Breast epithelium (tissue), 3 donors: ENCODE results near the gene COQ9.

Experiments used
- POLR2A ChIP-seq: fragments of 450-650 bp; IDR thresholded peaks from one replicate; pipeline ENCODE4 v1.6.1; 2016; ENCODE audit warnings: antibody characterized with exemption, mild to moderate bottlenecking, moderate library complexity
- TF ChIP-seq, protein P1 (sequence below), 3 donors: fragments of 450-650 bp; IDR thresholded peaks; one replicate each; pipeline ENCODE4 v1.5.1; 2016 to 2017; ENCODE audit warnings: antibody characterized with exemption in 3 of 3, mild to moderate bottlenecking in 3 of 3, moderate library complexity in 3 of 3

DNA sequence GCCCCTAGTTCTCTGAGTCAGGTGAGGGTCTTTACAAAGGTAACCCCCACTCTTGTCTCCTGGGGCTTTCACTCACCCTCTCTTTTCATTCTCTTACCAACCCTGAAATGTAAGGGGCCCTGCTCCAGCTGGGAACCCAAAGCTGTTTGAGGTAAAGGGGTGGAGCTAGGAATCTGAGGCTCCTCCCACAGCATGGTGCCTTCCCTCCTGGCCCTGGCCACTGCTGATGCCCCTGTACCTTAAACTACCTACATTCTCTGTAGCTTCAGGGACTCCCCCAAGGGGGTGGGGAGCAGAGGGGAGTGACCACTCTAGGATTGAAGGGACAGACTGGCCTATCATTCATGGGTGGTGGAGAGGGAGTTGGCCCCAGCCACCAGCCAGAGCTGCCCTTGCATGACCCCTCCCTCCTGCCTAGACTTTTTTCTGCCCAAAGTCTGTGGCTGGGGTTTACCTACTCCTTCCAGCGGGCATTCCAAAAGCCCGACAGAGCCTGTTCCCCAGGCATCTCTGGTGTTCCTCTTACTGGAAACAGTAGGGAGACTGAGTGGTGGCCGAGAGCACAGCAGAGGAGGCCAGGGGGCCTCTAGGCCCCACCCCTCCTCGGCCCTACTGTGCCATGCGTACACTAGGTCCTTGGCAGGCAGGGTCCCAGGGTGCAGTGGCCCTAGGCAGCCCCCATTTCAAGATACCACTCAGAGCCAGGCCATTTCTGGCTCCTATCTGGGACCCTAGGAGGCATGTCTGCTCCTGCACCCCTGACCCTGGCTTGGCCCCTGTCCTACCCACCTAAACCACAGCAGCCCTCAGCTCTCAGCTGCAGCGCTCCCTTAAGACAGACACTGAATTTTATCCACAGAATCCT is 29.5 kb downstream of the COQ9 start:
- TF ChIP-seq, protein P1, sequence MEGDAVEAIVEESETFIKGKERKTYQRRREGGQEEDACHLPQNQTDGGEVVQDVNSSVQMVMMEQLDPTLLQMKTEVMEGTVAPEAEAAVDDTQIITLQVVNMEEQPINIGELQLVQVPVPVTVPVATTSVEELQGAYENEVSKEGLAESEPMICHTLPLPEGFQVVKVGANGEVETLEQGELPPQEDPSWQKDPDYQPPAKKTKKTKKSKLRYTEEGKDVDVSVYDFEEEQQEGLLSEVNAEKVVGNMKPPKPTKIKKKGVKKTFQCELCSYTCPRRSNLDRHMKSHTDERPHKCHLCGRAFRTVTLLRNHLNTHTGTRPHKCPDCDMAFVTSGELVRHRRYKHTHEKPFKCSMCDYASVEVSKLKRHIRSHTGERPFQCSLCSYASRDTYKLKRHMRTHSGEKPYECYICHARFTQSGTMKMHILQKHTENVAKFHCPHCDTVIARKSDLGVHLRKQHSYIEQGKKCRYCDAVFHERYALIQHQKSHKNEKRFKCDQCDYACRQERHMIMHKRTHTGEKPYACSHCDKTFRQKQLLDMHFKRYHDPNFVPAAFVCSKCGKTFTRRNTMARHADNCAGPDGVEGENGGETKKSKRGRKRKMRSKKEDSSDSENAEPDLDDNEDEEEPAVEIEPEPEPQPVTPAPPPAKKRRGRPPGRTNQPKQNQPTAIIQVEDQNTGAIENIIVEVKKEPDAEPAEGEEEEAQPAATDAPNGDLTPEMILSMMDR (IDR thresholded peaks at IDR 0.05) = no peak
- no peak for TF ChIP-seq POLR2A
